Measurements from ENCODE around the gene MPRIP.
A peak's percentile ranks its signal among the peaks of the same experiment; 100 is the strongest.
"Not testable (repeated sequence)": the region's sequence is repeated elsewhere in the genome, so short reads cannot be mapped to it uniquely, and the experiment has no call there.

The MPRIP gene

GRCh38 chr17:17127730-17128291, 85.6 kb downstream of the MPRIP start:
- no peak for DNase-seq

GRCh38 chr17:17128476-17129075, 86.3 kb downstream of the MPRIP start:
- no peak for DNase-seq

- no peak for DNase-seq
Observed at GRCh38 chr17:17129466-17129865, 87.2 kb downstream of the MPRIP start.

GRCh38 chr17:17130077-17130844, 88.0 kb downstream of the MPRIP start:
- DNase-seq: no peak

GRCh38 chr17:17131839-17132238, 89.6 kb downstream of the MPRIP start:
- no peak for DNase-seq

- no peak for DNase-seq
Observed at GRCh38 chr17:17132746-17133145, 90.5 kb downstream of the MPRIP start.

GRCh38 chr17:17134051-17134956, 92.0 kb downstream of the MPRIP start:
- DNase-seq: no peak

- DNase-seq: no peak
Observed at GRCh38 chr17:17134957-17135333, 92.7 kb downstream of the MPRIP start.

- DNase-seq: not testable (repeated sequence)
Observed at GRCh38 chr17:17136221-17136620, 94.0 kb downstream of the MPRIP start.

GRCh38 chr17:17137731-17138585, 95.7 kb downstream of the MPRIP start:
- no peak for DNase-seq

- DNase-seq: no peak
Observed at GRCh38 chr17:17139972-17140589, 97.8 kb downstream of the MPRIP start.

- no peak for DNase-seq
Observed at GRCh38 chr17:17140590-17140980, 98.3 kb downstream of the MPRIP start.

- no peak for DNase-seq
Observed at GRCh38 chr17:17141279-17141678, 99.0 kb downstream of the MPRIP start.

GRCh38 chr17:17141860-17142552, 99.7 kb downstream of the MPRIP start:
- DNase-seq: peak; percentile 56

GRCh38 chr17:17142556-17142955, 100.3 kb downstream of the MPRIP start:
- DNase-seq: no peak

GRCh38 chr17:17143501-17143900, 101.2 kb downstream of the MPRIP start:
- DNase-seq: no peak

- no peak for DNase-seq
Observed at GRCh38 chr17:17144061-17144460, 101.8 kb downstream of the MPRIP start.

- no peak for DNase-seq
Observed at GRCh38 chr17:17144916-17145665, 102.8 kb downstream of the MPRIP start.

GRCh38 chr17:17146786-17147406, 104.6 kb downstream of the MPRIP start:
- peak; percentile 40 for DNase-seq

GRCh38 chr17:17147821-17148220, 105.6 kb downstream of the MPRIP start:
- DNase-seq: no peak
